GM18508 (cell line): ENCODE data around the gene RPL32.
"Not testable (repeated sequence)": the region's sequence is repeated elsewhere in the genome, so short reads cannot be mapped to it uniquely, and the experiment has no call there.

Experiments used
- ATAC-seq: cut with Tn5 transposase; IDR thresholded peaks from one replicate; pipeline ENCODE4 v1.9.1; 2021; ENCODE audit warnings: moderate number of reproducible peaks; ENCODE audit not compliant: insufficient read depth, unreplicated experiment

RPL32 gene

DNA sequence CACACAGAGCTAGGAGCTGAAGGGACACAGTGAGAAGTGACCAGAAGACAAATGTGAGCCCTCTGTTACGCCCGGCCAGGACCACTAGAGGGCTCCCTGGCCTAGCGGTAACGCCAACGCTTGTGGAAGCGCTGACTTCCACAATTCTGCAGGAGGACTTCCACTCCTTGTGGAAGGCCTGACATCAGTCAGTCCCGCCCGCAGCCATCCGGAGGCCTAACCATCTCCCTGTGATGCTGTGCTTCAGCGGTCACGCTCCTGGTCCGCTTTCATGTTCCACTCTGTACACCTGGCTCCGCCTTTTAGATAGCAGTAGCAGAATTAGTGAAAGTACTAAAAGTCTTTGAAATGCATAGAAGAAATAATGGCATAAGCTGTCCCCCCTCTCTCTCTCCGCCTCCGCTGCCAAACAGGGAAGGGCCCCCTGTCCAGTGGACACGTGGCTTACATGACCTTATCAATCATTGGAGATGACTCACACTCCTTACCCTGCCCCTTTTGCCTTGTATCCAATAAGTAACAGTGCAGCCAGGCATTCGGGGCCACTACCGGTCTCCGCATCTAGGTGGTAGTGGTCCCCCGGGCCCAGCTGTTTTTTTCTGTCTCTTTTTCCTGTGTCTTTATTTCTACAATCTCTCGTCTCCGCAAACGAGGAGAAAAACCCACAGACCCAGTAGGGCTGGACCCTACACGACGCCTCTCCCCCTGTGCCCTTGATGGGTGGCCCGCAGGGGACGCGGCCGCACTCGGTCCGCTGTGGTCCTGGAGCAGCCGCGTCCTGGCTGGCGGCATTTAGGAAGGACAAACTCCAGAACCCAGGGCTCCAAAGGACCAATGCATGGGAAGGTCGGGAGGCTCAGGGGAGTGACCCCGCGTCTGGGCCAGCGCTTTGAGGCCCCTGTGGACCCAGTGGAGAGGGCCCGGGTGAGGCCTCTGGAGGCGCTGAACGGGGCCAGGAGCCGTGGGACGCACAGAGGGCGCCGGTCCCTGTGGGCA lies 27.0 kb upstream of the RPL32 start:
- ATAC-seq, result no peak

GRCh38 chr3:12866836-12867235 lies 25.5 kb upstream of the RPL32 start:
- ATAC-seq, result no peak

DNA sequence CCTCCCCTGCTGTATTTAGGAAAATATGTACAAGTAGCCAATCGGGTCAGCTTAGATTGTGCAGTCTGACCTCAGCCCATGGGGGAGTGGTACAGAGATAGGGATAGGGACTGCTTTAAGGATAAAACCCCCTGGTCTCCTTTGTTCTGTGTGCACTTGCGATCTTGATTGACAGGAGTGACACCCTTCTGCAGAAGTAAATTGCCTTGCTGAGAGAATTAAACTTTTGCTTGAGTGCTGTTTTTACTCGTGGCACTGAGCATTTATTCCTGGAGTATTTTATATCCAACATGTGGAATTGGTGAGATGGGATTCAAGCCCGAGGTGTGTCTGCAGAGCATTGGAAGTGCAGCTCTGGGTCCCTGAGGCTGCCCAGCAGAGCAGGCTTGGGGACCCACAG lies 23.9 kb upstream of the RPL32 start:
- no peak for ATAC-seq

- ATAC-seq, result no peak
Observed at GRCh38 chr3:12862387-12862786, 21.0 kb upstream of the RPL32 start.

- no peak for ATAC-seq
Observed at GRCh38 chr3:12861611-12862010, 20.2 kb upstream of the RPL32 start.

- ATAC-seq, result no peak
Observed at GRCh38 chr3:12859840-12860239, 18.5 kb upstream of the RPL32 start.

DNA sequence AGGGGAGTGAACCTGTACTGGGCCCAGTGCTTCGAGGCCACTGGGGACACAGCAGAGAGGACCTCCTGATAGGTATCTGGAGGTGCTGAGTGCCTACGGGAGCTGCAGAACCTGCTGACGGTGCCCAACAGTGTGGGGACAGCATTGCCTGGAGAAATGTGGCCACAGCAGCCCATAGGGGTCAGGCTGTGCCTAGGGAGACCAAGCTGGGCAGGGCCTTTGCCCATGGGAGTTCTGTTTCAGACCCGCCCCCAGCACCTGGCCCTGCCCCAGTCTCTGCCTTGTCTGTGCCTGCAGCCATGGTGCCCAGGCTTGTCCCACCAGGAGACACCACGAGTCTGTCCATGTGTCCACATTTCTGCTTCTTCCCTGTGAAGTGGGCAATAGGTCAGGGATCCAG lies 15.3 kb upstream of the RPL32 start:
- no peak for ATAC-seq

GRCh38 chr3:12854565-12854964 lies 13.2 kb upstream of the RPL32 start:
- ATAC-seq, result no peak

GRCh38 chr3:12853847-12854246 lies 12.5 kb upstream of the RPL32 start:
- ATAC-seq, result not testable (repeated sequence)

DNA sequence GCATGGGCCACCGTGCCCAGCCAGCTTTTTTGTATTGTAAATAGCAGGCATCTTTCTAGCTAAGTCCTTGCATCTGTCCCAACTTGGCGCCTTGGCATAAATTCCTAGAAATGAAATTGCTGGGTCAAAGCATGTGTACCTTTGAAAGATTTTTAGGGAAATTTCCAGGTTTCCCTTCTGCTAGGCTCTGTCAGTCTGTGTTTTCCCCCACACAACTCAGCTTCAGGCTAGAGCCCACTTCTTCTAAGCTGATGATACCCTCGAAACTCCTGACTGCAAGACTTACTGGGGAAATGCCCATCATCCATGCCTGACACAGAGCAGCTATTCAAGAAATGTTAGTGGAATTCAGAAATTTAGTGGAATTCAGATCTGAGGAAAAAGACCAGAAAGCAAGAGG lies 10.8 kb upstream of the RPL32 start:
- no peak for ATAC-seq

DNA sequence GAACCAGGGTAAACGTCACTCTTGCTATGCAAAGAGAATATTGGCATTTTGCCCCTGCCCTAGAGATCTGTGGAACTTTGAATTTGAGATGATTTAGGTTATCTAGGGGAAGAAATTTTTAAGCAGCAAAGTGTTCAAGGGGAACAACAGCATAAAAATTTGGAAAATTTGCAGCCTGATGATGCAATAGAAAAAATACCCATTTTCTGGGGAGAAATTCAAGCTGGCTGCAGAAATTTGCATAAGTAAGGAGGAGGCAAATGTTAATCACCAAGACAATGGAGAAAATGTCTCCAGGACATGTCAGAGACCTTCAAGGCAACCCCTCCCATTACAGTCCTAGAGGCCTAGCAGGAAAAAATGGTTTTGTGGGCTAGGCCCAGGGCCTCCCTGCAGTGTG lies 4.4 kb upstream of the RPL32 start:
- no peak for ATAC-seq

DNA sequence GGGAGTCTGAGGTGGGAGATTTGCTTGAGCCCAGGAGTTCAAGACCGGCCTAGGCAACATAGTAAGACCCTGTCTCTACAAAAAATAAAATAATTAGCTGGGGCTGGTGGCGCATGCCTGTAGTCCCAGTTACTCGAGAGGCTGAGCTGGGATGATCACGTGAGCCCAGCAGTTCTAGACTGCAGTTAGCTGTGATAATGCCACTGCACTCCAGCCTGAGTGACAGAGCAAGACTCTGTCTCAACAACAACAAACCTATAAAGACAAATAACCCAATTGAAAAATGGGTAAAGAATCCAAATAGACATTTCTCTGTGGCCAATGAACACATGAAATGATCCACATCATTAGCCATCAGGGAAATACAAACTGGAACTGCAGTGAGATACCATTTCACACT lies 1.1 kb upstream of the RPL32 start:
- no peak for ATAC-seq

DNA sequence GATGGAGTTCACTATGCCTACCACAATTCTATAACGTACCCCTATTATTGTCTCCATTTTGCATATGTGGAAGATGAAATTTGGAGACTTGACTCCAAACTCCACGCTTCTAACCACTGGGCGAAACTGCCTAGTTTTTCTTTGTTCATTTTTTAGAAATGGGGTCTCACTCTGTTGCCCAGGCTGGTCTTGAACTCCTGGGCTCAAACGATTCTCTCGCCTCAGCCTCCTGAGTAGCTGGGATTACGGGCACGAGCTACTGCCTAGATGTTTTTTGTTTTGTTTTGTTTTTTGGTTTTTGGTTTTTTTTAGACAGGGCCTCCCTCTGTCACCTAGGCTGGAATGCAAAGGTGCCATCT lies 584 bp upstream of the RPL32 start:
- ATAC-seq, result no peak

DNA sequence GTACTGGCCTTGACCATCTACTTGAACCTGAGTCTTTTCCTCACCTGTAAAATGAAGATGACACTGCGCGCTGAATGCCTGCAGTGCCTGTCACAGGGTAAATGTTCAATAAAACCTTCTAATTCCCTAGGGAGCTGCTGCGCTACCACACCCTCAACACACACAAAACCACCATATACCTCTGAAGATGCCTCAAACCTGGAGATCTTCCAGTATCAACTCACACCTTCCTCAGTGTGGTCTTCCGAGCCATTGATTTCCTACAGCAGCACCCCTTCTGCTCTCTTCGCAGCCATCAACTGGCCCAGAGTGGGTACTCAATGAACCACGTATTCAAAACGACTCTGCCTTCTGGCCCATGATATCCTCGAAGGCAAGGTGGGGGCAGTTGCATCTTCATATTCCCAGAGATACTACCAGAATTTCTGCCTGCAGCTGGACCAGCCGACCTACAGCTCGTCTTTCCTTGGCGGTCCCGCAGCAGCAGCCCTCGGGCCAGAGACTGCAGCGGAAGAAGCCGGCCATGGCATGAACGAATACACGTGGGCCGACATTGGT lies 695 bp downstream of the RPL32 start:
- ATAC-seq, result no peak

GRCh38 chr3:12840148-12840547 lies 1.2 kb downstream of the RPL32 start:
- not testable (repeated sequence) for ATAC-seq

DNA sequence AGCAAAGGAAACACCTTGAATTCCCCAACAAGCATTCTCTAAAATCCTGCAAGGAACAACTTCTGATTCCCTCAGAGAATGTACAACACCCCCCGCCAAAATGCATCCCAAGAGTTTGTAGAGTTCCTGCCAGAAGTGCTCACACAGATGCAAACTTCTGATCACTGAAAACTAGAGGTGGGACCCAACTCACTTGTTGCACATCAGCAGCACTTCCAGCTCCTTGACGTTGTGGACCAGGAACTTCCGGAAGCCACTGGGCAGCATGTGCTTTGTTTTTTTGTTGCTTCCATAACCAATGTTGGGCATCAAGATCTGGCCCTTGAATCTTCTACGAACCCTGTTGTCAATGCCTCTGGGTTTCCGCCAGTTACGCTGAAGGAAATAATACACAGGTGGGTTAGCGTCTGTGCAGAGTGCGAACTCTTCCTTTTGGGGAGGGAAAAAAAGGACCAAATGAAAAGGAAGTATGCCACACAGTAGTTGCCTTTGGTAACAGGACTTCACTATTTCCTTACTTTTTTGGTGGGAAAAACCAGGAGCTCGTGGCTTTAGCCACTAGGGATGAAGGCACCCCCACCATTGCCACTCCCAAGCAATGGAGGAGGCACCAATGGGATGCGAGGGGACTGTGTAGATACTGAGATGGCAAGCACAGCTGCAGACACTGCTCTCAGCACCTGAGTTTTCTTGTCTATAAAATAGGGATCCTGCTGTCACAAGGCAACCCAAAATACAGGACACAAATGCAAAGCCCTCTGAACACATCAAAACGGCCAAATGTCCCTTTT lies 2.0 kb downstream of the RPL32 start:
- no peak for ATAC-seq

DNA sequence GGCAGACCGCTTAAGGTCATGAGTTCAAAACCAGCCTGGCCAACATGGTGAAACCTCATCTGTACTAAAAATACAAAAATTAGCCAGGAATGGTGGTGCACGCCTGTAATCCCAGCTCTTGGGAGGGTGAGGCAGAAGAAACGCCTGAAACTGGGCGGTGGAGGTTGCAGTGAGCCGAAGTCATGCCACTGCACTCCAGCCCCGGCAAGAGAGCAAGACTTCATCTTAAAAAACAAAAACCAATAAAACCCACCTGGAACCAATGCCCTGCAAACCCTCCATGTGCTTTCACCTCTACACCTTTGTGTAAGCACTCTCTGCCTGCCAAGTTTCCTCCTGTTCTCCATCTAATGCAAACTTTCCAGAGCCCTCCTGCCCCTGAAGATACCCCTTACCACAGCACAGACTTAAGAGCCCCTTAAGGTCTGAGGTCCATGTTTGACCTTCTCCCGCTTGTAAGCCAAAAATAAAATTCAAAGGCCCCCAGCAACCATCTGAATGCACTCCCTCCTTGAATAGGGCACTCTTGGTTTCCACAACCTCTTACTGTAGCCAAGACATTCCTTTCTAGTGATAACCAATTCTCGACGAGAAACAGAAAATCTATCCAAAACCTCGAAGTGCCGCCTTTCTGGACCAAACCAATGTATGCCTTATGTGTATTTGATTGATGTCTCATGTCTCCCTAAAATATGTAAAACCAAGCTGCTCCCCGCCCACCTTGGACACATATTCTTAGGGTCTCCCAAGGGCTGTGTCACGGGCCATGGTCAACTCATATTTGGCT lies 3.0 kb downstream of the RPL32 start:
- no peak for ATAC-seq

- ATAC-seq, result no peak
Observed at GRCh38 chr3:12837295-12837986, 3.9 kb downstream of the RPL32 start.

- no peak for ATAC-seq
Observed at GRCh38 chr3:12835052-12835665, 6.2 kb downstream of the RPL32 start.
